GM18526 (cell line): Measurements from ENCODE around the gene TMEM171.

Experiments
- POLR2A ChIP-seq: IDR thresholded peaks from 3 replicates; pipeline ENCODE4 v1.6.1; 2011; ENCODE audit not compliant: insufficient read length; ENCODE audit errors: extremely low read depth

TMEM171 gene

DNA sequence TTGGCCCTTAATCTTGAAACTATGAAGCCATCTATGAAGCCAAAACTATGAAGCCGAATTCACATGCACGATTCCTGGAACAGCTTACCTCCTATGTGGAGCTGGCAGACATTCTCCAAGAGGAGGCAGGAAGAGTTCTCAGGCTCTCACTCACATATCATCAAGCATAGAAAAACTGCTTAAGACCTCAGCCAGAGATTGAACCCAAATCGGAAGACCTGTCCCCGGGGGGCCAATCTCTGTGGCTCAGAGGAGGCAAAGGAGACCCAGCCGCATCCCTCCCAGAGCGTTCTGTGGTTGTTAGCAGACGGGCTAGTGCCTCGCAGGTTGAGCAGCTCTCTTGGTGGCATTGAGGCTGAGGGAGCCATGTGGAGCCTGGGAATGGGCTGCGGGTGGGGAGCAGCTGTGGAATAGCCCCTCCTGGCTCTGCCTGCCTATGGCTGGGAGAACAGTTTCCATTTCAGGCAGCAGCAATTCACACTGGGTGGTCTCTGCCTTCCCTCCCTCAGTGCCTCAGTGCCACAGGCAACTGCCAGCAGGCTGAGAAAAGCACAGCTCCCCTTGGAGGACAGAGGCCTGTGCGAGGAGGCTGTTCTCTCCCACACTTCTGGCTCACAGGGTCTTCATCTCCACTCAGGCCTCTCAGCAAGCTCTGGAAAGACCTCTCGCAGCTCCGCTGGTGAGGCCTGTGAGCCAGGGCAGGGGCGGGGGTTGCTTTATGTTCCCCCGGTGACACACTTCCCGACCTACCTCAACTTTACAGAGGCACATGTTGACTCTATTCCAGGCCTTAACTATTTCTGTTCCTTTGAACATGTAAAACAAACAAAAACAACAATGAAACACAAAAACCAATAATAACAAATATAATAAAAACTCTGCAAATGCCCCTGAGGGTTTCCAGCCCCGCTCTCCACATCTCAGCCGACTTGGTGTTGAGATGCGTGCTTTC lies 35.2 kb downstream of the TMEM171 start:
- TF ChIP-seq POLR2A: no peak

DNA sequence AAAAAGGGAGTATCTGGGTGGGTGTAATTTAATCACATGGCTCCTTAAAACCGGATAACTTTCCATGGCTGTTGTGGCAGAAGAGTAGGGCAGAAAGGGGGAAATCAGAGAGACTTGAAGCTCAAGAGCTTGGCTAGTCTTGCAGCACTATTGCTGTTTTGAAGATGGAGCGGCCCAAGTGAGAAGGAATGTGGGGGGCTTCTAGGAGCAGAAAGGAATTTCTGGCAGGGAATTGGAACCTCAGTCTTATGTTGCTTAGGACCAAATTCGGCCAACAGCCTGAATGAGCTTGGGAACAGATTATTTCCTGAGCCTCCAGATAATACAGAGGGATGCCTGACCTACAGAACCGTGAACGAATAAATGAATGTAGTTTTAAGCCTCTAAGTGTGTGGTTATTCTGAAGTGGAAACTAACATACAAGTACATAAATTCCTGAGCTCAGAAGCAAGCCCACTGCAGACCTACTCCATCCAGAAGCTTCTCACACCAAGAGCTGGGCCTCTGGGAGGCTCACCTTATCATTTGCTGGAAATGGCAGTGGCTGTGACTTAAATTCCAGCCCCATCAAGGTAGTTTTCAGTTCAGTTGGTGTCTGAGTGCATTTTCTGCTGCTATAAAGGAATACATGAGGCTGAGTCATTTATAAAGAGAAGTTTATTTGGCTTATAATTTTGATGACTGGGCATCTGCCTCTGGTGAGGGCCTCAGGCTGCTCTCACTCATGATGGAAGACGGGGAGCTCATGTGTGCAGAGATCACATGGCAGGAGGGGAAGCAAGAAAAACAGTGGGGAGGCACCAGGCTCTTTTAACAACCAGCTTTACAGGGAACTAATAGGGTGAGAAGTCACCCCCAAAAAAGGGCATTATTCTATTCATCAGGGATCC lies 37.3 kb downstream of the TMEM171 start:
- no peak for TF ChIP-seq POLR2A

DNA sequence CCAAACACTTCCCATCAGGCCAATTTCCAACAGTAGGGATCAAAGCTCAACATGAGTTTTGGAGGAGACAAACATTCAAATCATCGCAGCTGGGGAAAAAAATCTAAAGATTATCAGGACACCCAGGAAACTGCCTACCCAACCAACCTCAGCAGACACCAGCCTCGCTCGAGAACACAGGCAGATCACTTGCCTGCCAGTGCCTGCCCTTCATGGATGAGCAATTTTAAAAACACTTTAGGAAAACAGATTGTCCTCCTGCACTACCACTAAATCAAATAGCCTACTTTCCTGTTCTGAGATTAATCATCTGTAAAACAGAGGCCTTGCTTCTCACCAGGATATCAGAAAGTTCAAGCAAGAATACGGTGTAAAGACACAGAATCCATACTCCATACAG lies 37.9 kb downstream of the TMEM171 start:
- TF ChIP-seq POLR2A: no peak

DNA sequence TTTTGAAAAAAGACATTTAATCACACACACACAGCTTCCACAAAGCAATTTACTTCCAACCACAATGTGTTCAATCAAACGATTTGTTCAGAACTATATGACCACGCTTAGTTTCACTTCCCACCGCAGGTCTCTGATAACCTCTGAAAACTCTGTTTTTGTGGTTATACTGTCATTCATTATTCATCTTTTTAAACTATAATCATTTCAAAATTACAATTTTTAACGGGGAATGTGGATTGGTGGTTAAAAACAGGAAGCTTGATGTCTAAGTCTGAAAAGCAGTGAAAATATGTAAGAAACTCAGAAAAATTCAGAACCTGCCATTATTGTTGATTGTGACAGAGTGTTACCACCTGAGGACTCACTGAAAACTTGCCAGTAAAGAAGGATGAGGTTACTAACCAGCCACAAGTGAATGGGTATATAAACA lies 39.9 kb downstream of the TMEM171 start:
- TF ChIP-seq POLR2A: no peak

DNA sequence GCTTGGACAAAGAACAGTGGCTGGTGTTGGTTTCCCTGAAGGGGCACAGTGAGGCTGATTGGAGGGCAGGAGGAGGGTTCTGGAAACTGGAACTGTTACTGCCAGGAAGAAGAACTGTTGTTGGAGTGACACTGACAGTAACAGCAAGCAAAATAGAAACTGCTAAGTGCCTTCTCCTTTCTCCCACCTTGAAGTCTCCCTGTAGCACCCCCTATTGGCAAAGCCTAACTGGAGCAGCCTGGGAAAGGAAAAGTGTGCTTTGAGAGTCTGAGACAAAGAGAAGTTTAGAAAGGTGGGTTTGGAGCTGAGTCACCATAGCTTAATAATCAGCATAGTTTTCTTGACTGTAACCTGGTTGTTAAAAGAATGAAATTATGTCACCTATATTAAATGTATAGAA lies 50.1 kb downstream of the TMEM171 start:
- TF ChIP-seq POLR2A: no peak

DNA sequence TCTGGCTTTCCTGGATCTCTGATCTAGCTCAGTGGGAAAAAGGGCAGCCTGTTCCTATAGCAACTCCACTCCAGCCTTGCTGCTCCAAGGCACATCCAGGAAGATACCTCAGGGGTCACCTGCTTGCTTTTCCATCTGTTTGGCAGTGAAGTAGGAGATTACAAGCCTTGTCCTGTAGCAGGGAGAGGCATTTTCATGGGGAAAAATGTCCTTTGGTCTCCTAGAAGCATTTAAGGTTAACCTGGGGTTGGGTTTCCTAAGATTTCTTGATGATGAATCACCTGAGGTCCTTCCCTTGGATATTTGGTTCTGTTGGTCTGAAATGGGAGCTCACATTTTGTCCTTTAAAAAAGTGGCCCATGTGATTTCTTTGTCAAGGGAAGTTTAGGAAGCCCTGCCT lies 51.1 kb downstream of the TMEM171 start:
- TF ChIP-seq POLR2A: no peak

DNA sequence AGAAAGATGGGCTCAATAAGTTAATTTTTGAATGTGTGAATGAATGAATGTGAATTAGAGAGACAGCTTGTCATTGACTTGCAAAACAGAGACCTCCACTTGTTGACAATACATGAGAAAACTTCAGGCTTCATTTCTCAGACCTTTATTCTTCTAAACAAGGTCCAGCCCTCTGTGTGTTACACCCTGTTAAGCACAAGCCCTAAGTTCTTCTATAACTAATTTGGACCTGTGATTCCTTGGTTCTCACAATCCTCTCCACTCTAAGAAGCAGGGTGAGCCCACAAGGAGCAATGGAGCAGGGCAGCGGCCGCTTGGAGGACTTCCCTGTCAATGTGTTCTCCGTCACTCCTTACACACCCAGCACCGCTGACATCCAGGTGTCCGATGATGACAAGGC lies 52.6 kb downstream of the TMEM171 start, which contains the start of gene TMEM174:
TSS of gene TMEM174 (plus strand) at position 243 of the 400 bp plus-strand sequence. CDS start at position 294, 51 bp downstream.
- no peak for TF ChIP-seq POLR2A

DNA sequence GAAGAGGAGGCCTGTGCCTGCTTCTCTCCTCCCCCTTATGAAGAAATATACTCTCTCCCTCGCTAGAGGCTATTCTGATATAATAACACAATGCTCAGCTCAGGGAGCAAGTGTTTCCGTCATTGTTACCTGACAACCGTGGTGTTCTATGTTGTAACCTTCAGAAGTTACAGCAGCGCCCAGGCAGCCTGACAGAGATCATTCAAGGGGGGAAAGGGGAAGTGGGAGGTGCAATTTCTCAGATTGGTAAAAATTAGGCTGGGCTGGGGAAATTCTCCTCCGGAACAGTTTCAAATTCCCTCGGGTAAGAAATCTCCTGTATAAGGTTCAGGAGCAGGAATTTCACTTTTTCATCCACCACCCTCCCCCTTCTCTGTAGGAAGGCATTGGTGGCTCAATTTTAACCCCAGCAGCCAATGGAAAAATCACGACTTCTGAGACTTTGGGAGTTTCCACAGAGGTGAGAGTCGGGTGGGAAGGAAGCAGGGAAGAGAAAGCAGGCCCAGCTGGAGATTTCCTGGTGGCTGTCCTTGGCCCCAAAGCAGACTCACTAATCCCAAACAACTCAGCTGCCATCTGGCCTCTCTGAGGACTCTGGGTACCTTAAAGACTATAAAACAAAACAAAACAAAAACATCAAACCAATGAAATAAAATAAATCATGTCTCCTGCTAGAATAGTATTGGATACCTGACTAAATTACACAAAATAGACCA lies 53.9 kb downstream of the TMEM171 start:
- no peak for TF ChIP-seq POLR2A

DNA sequence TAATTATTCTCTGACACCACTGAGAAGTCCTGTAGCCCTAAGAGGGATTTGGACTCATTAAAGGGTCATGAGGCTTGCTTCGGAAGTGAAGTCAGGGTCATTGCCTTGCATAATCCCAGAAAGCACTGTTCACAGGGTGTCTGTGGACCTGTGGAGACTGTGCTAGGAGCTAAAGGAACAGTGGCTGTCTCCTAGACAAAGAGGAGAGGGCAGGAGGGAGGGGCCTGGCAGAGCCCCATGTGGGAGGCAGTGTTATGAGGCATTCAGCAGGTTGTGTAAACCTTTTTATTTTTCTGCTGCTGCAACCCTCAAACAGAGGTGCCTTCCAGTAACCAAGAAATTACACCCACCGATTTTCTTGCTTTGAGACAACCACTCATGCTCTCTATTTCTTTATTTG lies 55.9 kb downstream of the TMEM171 start:
- TF ChIP-seq POLR2A: no peak

DNA sequence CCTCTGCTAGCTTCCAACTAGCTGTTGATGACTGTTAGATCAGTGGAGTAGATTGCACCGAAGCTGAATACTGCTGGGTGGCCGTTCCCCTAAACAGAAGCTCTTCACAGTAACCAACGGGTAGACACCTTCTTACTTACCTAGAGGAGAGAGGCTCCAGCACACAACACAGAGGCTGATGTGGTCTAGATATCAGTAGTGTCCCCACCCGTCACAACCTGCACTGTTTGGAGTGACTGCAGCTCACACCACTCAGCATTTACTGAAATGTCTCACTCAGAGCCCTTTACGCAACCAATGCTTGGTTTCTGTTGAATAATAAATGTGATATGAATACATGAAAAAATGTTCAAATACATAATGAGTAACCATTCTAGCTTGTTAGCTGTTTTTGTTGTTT lies 57.9 kb downstream of the TMEM171 start:
- no peak for TF ChIP-seq POLR2A

DNA sequence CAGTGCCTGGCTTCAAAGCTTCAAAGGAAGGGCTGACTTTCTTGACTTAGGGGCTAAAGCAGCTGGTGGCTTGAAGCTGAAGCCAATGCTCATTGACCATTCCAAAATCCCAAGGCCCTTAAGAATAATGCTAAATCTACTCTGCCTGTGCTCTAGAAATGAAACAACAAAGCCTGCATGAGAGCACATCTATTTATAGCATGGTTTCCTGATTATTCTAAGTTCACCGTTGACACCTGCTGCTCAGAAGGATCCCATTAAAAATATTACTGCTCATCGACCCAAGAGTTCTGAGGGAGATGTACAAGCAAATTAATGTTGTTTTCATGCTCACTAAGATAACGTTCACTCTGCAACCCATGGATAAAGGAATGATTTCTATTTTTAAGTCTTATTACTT lies 59.4 kb downstream of the TMEM171 start:
- no peak for TF ChIP-seq POLR2A

DNA sequence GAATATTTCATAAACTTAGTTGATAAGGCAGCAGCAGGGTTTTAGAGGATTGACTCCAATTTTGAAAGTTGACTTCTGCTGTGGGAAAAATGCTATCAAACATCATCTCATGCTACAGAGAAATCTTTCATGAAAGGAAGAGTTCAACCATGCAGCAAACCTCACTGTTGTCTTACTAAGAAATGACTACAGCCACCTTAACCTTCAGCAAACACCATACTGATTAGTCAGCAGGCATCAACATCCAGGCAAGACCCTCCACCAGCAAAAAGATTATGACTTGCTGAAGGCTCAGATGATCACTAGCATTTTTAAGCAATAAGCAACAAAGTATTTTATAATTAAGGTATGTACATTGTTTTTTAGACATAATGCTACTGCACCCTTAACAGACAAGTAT lies 60.2 kb downstream of the TMEM171 start:
- TF ChIP-seq POLR2A: no peak
